ENCODE data around the gene PARP12. TPM values are rescaled to one million over a fixed set of nuclear protein-coding genes. Genes with fewer than 3 reads are reported as not detected.
A peak's percentile ranks its signal among the peaks of the same experiment; 100 is the strongest.

The PARP12 gene
- total and polyA plus RNA-seq, 2 experiments from 2014 or later, result 5.4 to 11.0 TPM

- Histone ChIP-seq H3K9ac (no peak overlapping the region), H3K4me1 (ENCODE audit: insufficient read depth) (no peaks in the 10 kb centered on the region), H3K27ac (no peak overlapping the region), H3K9me3 (ENCODE audit: low read depth) (no peaks in the 10 kb centered on the region), H4K20me1 (ENCODE audit: insufficient read depth) (no peaks in the 10 kb centered on the region), H3K4me2 (ENCODE audit: unreplicated experiment) (no peak overlapping the region), H3F3A (ENCODE audit: insufficient read depth) (no peaks in the 10 kb centered on the region), H3K27me3 (replicated peaks; ENCODE audit: insufficient read depth) (peaks cover 24% of the 10 kb centered on the region; the same call in 1 of the 2 replicates), H3K36me3 (ENCODE audit: low read depth) (no peaks in the 10 kb centered on the region), H2AFZ (no peak overlapping the region), H3K79me2 (ENCODE audit: insufficient read depth) (no peaks in the 10 kb centered on the region), H3K9me2 (ENCODE audit: insufficient read depth) (no peaks in the 10 kb centered on the region), H3K4me3 (no peak overlapping the region)
- in situ Hi-C loops (cut with MboI), result loop anchor here (25.0 kb wide), 1 partner anchor 522 kb away; the partner anchor contains the start of gene KLRG2
- no peak for DNase-seq
- WGBS, 2 experiments (ENCODE audit: low coverage in 1 of 2, low lambda C conversion rate in 2 of 2, missing lambda C conversion rate in 2 of 2), result 84 to 85% methylated on average over 13 to 16 of the region's 16 CpGs
- TF ChIP-seq EZH2 (IDR thresholded peaks at IDR 0.05; ENCODE audit: insufficient read depth, poor library complexity, severe bottlenecking) (no peak), EZH2phosphoT487 (IDR thresholded peaks at IDR 0.05; ENCODE audit: insufficient read depth, low read depth) (no peak)
These were observed 53.8 kb downstream of the PARP12 start for GRCh38 chr7:140008755-140009610.

- in situ Hi-C loops (cut with MboI), result loop anchor here (25.0 kb wide), 1 partner anchor 520 kb away; the partner anchor contains the start of gene KLRG2
- H3K4me2 ChIP-seq (ENCODE audit: unreplicated experiment), result no peak overlapping the region
- H3K79me2 ChIP-seq (ENCODE audit: insufficient read depth), result no peaks in the 10 kb centered on the region
- TF ChIP-seq EZH2phosphoT487 (IDR thresholded peaks at IDR 0.05; ENCODE audit: insufficient read depth, low read depth) (no peak), EZH2 (IDR thresholded peaks at IDR 0.05; ENCODE audit: insufficient read depth, poor library complexity, severe bottlenecking) (no peak)
- no peak for DNase-seq
- H4K20me1 ChIP-seq (ENCODE audit: insufficient read depth), result no peaks in the 10 kb centered on the region
- no peaks in the 10 kb centered on the region for H3K4me1 ChIP-seq (ENCODE audit: insufficient read depth)
- no peaks in the 10 kb centered on the region for H3K9me2 ChIP-seq (ENCODE audit: insufficient read depth)
- no peaks in the 10 kb centered on the region for H3K36me3 ChIP-seq (ENCODE audit: low read depth)
- no peak overlapping the region for H3K9ac ChIP-seq
- H3F3A ChIP-seq (ENCODE audit: insufficient read depth), result no peaks in the 10 kb centered on the region
- no peak overlapping the region for H2AFZ ChIP-seq
- 86% methylated on average over 10 to 11 of the region's 11 CpGs for WGBS, 2 experiments (ENCODE audit: low coverage in 1 of 2, low lambda C conversion rate in 2 of 2, missing lambda C conversion rate in 2 of 2)
- H3K27me3 ChIP-seq (replicated peaks; ENCODE audit: insufficient read depth), result peaks cover 18% of the 10 kb centered on the region; the same call in 1 of the 2 replicates
- H3K4me3 ChIP-seq, result no peak overlapping the region
- no peak overlapping the region for H3K27ac ChIP-seq
- H3K9me3 ChIP-seq (ENCODE audit: low read depth), result no peaks in the 10 kb centered on the region
These were observed 55.6 kb downstream of the PARP12 start for GRCh38 chr7:140007051-140007690.

GRCh38 chr7:140006600-140006999 is 56.2 kb downstream of the PARP12 start:
- Histone ChIP-seq H3K9me2 (ENCODE audit: insufficient read depth) (no peaks in the 10 kb centered on the region), H3K36me3 (ENCODE audit: low read depth) (no peaks in the 10 kb centered on the region), H3K27me3 (replicated peaks; ENCODE audit: insufficient read depth) (peaks cover 12% of the 10 kb centered on the region; the same call in 1 of the 2 replicates), H3F3A (ENCODE audit: insufficient read depth) (no peaks in the 10 kb centered on the region), H3K9me3 (ENCODE audit: low read depth) (no peaks in the 10 kb centered on the region), H3K27ac (no peak overlapping the region), H3K4me3 (no peak overlapping the region), H2AFZ (no peak overlapping the region), H3K4me2 (ENCODE audit: unreplicated experiment) (no peak overlapping the region), H3K79me2 (ENCODE audit: insufficient read depth) (no peaks in the 10 kb centered on the region), H3K4me1 (ENCODE audit: insufficient read depth) (no peaks in the 10 kb centered on the region), H4K20me1 (ENCODE audit: insufficient read depth) (no peaks in the 10 kb centered on the region), H3K9ac (no peak overlapping the region)
- no peak for DNase-seq
- 93 to 94% methylated on average over 10 of the region's 10 CpGs for WGBS, 2 experiments (ENCODE audit: low coverage in 1 of 2, low lambda C conversion rate in 2 of 2, missing lambda C conversion rate in 2 of 2)
- in situ Hi-C loops (cut with MboI), result loop anchor here (25.0 kb wide), 1 partner anchor 519 kb away; the partner anchor contains the start of gene KLRG2
- TF ChIP-seq EZH2 (IDR thresholded peaks at IDR 0.05; ENCODE audit: insufficient read depth, poor library complexity, severe bottlenecking), result no peak
- TF ChIP-seq EZH2phosphoT487 (IDR thresholded peaks at IDR 0.05; ENCODE audit: insufficient read depth, low read depth), result no peak

GRCh38 chr7:140005754-140006503 is 56.8 kb downstream of the PARP12 start:
- no peaks in the 10 kb centered on the region for H3K9me3 ChIP-seq (ENCODE audit: low read depth)
- 56% methylated on average over 11 to 13 of the region's 13 CpGs for WGBS, 2 experiments (ENCODE audit: low coverage in 1 of 2, low lambda C conversion rate in 2 of 2, missing lambda C conversion rate in 2 of 2)
- no peaks in the 10 kb centered on the region for H3K36me3 ChIP-seq (ENCODE audit: low read depth)
- H3K27ac ChIP-seq, result no peak overlapping the region
- no peaks in the 10 kb centered on the region for H3K9me2 ChIP-seq (ENCODE audit: insufficient read depth)
- no peaks in the 10 kb centered on the region for H3K79me2 ChIP-seq (ENCODE audit: insufficient read depth)
- no peak overlapping the region for H3K4me2 ChIP-seq (ENCODE audit: unreplicated experiment)
- peaks cover 5% of the 10 kb centered on the region; the same call in 1 of the 2 replicates for H3K27me3 ChIP-seq (replicated peaks; ENCODE audit: insufficient read depth)
- in situ Hi-C loops (cut with MboI), result loop anchor here (25.0 kb wide), 1 partner anchor 519 kb away; the partner anchor contains the start of gene KLRG2
- no peak for TF ChIP-seq EZH2 (IDR thresholded peaks at IDR 0.05; ENCODE audit: insufficient read depth, poor library complexity, severe bottlenecking)
- TF ChIP-seq EZH2phosphoT487 (IDR thresholded peaks at IDR 0.05; ENCODE audit: insufficient read depth, low read depth), result no peak
- no peaks in the 10 kb centered on the region for H3K4me1 ChIP-seq (ENCODE audit: insufficient read depth)
- H4K20me1 ChIP-seq (ENCODE audit: insufficient read depth), result no peaks in the 10 kb centered on the region
- no peak overlapping the region for H3K4me3 ChIP-seq
- H3K9ac ChIP-seq, result no peak overlapping the region
- H3F3A ChIP-seq (ENCODE audit: insufficient read depth), result no peaks in the 10 kb centered on the region
- H2AFZ ChIP-seq, result no peak overlapping the region
- DNase-seq, result peak; percentile 45

All from GM23248 (cell line).